ENCODE measurements around the gene PDSS1.

The PDSS1 gene

GRCh38 chr10:26700884-26701630 is 3.6 kb downstream of the PDSS1 start:
- DNase-seq: no peak

- no peak for DNase-seq
Measured at GRCh38 chr10:26703096-26703495, 5.6 kb downstream of the PDSS1 start.

GRCh38 chr10:26703974-26704373 is 6.5 kb downstream of the PDSS1 start:
- DNase-seq: no peak

DNA sequence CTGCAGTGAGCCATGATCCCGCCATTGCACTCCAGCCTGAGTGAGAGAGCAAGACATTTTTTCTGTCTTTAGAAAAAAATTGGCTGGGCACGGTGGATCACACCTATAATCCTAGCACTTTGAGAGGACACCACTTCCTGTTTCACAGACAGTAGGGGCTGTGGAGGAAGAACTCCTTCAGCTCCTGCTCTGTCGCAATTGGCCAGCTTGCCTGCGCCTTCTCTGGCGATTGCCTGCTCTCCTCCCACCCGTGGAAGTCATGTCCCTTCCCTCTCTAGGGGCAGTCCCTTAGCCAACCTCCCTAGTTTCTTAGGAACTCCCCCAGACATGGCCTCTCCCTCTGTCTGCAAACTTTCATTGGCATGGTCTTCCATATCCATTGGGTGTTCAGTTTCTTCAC is 8.7 kb downstream of the PDSS1 start:
- no peak for DNase-seq

DNA sequence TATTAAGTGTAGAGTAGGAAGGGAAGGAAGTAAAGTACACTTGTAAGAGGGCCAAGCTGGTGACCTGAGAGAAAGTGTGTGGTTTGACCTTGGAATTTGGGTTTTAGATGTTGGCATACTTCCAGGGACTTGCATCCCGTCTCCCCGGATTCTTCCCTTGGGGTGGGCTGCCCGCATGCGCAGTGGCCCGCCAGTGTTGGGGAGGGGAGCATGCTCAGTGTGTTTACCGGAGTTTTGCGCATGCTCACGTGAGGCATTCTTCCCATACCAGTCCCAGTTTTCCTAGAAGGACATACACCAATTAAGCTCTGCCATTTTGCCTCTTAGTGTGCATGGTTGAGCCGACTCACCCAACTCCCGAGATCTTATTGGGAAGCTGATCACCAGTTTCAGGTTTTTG is 9.4 kb downstream of the PDSS1 start:
- DNase-seq: no peak

DNA sequence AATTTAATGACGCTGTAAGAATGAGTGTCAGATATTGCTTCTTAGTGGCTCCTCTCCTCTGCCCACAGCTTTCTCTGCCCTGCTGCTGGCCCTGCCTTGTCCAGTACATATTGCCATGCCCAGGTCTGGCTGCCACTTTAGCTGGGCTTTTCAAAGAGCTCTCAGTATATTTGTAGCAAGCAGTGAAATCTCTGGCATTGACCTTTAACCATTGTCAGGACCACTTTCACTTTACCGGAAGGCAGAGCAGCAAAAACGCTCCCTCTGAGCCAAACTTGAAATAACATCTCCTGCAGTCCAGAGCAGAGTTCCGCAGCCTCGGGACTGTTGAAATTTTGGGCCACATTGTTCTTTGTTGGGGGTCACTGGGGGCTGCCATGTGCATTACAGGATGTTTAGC is 13.8 kb downstream of the PDSS1 start:
- no peak for DNase-seq

DNA sequence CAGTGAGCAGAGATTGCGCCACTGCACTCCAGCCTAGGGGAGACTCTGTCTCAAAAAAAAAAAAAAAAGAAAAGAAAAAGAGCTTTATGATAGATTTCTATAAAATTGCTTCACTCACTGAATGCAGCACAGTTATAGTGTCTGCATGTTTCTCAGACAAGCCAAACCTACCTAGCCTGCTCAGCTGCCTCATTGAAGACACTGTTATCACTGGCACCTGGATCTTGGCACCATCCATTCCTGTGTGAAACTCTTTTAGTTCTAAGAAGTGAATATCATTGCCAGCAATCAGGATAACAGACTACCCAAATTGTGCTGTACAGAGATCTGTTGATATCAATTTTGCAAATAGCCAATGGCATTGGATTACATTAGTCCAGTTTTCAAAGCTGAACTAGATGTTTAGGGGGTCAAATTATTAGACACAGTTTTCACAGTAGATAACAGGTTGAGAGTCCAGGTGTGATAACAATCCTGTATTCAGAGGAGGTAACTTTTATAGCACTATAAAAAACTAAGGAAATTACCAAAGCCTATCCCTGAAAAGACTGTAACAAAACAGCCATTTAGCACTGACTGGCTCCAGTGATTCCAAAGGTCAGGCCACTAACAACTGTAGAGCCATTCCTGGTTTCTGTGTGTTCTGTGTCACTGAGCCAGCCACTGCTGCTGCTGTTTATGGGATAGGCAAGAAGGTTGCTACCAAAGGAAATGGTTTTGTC is 17.1 kb downstream of the PDSS1 start:
- no peak for DNase-seq

GRCh38 chr10:26715137-26715487 is 17.6 kb downstream of the PDSS1 start:
- DNase-seq: no peak

- DNase-seq: no peak
Measured at GRCh38 chr10:26717476-26717875, 20.0 kb downstream of the PDSS1 start.

GRCh38 chr10:26721561-26721960 is 24.1 kb downstream of the PDSS1 start:
- no peak for DNase-seq

DNA sequence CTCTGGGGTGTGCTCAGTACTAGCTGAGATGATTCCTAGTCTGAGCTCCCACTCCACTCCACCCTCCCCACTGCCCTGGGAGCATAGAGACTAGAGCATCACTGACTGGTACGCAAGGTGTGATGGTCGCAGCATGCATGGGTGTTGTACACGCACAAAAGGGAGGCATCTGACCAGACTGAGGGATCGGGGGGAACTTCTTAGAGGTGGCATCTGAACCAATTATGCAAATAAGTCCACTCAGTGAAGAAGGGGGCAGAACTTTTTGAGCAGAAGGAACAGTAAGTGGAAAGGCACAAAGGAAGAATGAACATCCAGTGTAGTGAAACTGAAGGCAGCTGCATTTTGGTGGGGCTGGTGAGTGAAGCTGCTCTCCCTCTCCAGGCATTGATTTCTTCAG is 25.5 kb downstream of the PDSS1 start:
- DNase-seq: no peak

GRCh38 chr10:26725837-26726727 is 28.6 kb downstream of the PDSS1 start:
- DNase-seq: no peak

DNA sequence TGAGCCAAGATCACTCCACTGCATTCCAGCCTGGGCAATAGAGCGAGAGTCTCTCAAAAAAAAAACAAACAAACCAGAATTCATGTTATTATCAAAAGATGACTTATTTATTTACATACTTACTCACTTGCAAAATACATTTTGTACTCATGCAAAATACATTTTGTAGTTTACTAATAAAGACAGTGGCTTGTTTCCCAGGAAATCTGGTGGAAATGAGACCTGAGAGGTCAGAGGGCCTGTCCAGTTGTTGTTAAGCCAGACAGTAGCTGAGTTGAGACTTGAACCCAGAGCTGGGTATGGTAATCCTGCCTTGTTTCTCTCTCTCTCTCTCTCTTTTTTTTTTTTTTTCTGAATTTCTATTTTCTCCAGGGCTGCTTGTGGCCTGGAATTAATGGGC is 29.5 kb downstream of the PDSS1 start:
- DNase-seq: no peak

GRCh38 chr10:26728957-26729356 is 31.5 kb downstream of the PDSS1 start:
- no peak for DNase-seq

GRCh38 chr10:26729395-26729794 is 31.9 kb downstream of the PDSS1 start:
- DNase-seq: no peak

GRCh38 chr10:26730552-26730951 is 33.1 kb downstream of the PDSS1 start:
- DNase-seq: no peak

DNA sequence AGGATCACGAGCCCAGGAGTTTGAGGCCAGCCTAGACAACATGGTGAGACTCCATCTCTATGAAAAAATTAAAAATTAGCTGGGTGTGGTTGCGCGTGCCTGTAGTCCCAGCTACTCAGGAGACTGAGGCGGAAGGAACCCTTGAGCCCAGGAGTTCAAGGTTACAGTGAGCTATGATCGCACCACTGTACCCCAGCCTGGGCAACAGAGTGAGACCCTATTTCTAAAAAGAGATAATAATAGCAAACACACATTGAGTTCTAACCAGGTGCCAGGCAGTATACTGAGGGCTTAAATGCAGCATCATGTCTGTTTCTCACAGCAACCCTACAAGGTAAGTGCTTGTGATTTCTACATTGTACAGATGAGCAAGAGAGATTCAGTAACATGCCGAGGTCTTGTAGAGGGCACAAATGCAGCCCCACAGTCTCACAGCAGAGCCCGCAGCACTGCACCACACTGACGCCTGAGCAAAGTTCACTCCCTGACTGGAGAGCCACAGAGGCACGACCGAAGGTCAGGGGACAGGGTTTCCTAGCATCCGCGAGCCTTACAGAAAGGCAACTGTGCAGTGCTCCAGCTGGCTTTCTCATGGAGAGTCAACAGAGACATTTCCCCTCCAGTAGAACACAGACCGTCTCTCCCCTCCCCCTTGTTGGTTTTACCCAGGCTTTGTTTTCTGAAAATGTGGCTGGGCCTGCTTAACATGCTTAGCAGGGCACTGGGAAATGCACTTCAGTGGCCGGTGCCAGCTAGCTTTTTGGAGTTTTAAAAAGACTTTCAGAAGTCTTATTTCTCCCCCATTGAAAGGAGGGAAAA is 36.5 kb downstream of the PDSS1 start:
- no peak for DNase-seq

GRCh38 chr10:26735435-26735834 is 37.9 kb downstream of the PDSS1 start:
- DNase-seq: no peak

DNA sequence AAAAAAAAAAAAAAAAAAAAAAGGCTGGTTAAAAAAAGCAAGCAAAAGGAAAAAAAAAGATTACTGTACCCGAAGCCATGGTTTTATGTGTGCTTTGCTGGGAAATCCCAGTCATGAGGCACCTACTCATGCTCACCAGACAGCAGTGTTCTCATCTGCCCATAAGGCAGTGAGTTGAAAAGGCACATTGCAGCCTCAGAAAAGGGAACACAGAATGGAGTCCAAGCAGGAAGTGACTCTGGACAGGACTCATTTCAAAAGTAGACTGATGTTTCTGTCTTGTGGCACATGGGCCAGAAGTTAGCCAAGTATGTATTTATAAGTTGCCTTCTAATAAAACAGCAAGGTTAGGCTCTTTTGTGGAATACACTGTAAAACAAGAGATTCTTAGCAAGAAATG is 40.2 kb downstream of the PDSS1 start:
- DNase-seq: no peak

DNA sequence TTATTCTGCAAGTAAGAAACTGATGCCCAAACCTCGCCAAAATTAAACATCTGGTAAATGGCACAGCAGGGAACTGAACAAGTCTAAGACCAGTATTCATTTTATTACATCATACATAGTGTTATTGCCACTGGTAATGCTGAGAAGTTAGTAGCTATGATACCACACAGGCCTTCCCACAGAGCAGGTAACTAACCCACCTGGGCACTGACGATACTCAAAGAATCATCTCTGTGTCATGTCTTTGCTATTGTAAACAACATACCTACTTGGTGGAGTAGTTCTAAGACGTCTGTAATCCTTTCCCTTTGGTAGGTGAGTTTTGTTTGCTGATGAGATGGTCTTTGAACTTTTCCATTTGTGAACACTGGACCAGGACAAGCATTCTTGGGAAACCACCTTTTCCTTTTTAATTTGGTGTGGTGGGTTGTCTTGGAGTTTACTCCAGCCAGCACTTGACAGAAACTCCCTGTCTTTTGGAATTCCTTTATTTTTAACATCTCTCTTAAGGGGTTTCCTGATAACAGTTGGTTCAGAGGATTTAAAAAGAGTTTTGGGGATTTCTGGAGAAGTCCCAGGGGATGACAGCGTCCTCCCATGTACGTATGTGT is 40.9 kb downstream of the PDSS1 start:
- DNase-seq: no peak

GRCh38 chr10:26739071-26739631 is 41.6 kb downstream of the PDSS1 start:
- DNase-seq: no peak

DNA sequence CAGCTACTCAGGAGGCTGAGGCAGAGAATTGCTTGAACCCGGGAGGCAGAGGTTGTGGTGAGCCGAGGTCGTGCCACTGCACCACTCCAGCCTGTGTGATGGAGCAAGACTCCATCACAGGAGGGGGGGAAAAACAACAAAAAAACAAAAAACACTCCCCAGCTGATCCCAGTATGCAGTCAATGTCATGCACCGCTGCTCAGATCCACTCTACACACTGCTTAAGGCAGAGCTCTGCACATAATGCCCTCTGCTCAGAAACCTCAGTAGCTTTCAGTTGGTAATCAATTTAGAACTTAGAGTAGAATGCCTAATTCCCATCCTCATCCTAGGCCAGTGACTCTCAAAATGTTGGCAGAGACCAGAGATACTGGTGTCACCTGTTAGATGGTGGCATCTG is 43.9 kb downstream of the PDSS1 start:
- DNase-seq: no peak
